PC-3 (cell line): ENCODE results near the gene GNL2.
"Not testable (repeated sequence)": the region's sequence is repeated elsewhere in the genome, so short reads cannot be mapped to it uniquely, and the experiment has no call there.

ENCODE experiments used
- EZH2 ChIP-seq: fragments of 300-600 bp; sonication (generic); IDR thresholded peaks from one replicate; pipeline ENCODE4 v1.6.1; 2017; ENCODE audit warnings: antibody characterized with exemption, mild to moderate bottlenecking, low read length; ENCODE audit not compliant: unreplicated experiment
- TF ChIP-seq, protein P1 (sequence below): fragments of 300-600 bp; sonication (generic); conservative IDR thresholded peaks from 2 replicates; pipeline ENCODE4 v1.5.1; 2017; ENCODE audit warnings: antibody characterized with exemption, low read depth, mild to moderate bottlenecking, low read length

DNA sequence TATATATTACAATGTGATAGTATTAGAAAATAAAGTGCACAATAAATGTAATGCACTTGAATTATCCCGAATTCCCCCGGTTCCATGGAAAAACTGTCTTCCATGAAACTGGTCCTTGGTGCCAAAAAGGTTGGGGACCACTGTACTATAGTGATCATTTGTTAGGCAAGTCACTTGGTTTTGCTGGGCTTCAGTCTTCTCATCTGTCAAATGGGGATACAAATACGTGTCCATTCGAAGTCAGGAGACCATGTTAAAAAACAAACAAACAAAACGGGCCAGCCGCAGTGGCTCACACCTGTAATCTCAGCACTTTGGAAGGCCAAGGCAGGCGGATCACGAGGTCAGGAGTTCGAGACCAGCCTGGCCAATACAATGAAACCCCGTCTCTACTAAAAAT lies 56.6 kb downstream of the GNL2 start:
- TF ChIP-seq, protein P1, sequence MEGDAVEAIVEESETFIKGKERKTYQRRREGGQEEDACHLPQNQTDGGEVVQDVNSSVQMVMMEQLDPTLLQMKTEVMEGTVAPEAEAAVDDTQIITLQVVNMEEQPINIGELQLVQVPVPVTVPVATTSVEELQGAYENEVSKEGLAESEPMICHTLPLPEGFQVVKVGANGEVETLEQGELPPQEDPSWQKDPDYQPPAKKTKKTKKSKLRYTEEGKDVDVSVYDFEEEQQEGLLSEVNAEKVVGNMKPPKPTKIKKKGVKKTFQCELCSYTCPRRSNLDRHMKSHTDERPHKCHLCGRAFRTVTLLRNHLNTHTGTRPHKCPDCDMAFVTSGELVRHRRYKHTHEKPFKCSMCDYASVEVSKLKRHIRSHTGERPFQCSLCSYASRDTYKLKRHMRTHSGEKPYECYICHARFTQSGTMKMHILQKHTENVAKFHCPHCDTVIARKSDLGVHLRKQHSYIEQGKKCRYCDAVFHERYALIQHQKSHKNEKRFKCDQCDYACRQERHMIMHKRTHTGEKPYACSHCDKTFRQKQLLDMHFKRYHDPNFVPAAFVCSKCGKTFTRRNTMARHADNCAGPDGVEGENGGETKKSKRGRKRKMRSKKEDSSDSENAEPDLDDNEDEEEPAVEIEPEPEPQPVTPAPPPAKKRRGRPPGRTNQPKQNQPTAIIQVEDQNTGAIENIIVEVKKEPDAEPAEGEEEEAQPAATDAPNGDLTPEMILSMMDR = not testable (repeated sequence)
- TF ChIP-seq EZH2 = not testable (repeated sequence)
